ENCODE data around the gene HCRTR1.

DNA sequence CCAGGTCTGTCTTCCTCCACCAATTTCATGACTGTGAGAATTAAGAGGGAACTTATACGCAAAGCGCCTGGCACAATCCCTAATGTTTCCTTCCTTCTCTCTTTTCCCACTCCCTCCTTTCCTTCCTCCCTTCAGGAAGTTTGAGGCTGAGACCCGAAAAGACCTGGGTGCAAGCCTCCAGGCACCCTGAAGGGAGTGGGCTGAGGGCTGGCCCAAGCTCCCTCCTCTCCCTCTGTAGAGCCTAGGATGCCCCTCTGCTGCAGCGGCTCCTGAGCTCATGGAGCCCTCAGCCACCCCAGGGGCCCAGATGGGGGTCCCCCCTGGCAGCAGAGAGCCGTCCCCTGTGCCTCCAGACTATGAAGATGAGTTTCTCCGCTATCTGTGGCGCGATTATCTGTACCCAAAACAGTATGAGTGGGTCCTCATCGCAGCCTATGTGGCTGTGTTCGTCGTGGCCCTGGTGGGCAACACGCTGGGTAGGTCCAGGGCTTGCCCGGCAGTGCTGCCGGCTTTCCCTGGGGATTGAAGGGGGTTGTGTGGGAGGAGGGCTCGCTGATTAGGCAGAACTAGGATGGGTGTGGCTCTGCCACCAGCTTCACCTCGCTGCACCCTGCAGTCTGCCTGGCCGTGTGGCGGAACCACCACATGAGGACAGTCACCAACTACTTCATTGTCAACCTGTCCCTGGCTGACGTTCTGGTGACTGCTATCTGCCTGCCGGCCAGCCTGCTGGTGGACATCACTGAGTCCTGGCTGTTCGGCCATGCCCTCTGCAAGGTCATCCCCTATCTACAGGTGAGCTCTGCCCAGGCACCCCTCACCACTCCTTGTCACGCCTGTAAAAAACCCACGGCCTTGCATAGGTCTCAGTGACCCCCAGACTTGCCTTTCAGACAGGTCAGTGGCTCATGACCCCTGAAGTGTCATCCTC is 1.7 kb downstream of the HCRTR1 start:
- TF ChIP-seq POLR2A (IDR thresholded peaks at IDR 0.05; ENCODE audit: low read depth, low read length) (no peak), FOS (IDR thresholded peaks at IDR 0.05; ENCODE audit: borderline replicate concordance, insufficient read depth, low read length) (no peak), JUN (IDR thresholded peaks at IDR 0.05; ENCODE audit: borderline replicate concordance, insufficient read depth, insufficient read length, low read depth) (no peak), POLR2AphosphoS5 (IDR thresholded peaks at IDR 0.05; ENCODE audit: insufficient read depth, low read depth, low read length) (no peak)
- TF ChIP-seq, protein P1, sequence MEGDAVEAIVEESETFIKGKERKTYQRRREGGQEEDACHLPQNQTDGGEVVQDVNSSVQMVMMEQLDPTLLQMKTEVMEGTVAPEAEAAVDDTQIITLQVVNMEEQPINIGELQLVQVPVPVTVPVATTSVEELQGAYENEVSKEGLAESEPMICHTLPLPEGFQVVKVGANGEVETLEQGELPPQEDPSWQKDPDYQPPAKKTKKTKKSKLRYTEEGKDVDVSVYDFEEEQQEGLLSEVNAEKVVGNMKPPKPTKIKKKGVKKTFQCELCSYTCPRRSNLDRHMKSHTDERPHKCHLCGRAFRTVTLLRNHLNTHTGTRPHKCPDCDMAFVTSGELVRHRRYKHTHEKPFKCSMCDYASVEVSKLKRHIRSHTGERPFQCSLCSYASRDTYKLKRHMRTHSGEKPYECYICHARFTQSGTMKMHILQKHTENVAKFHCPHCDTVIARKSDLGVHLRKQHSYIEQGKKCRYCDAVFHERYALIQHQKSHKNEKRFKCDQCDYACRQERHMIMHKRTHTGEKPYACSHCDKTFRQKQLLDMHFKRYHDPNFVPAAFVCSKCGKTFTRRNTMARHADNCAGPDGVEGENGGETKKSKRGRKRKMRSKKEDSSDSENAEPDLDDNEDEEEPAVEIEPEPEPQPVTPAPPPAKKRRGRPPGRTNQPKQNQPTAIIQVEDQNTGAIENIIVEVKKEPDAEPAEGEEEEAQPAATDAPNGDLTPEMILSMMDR (IDR thresholded peaks at IDR 0.05; ENCODE audit: extremely low read depth in 1 of 2, insufficient read depth in 1 of 2, low read depth in 1 of 2, low read length in 2 of 2), result no peak
- TF ChIP-seq, protein P2, sequence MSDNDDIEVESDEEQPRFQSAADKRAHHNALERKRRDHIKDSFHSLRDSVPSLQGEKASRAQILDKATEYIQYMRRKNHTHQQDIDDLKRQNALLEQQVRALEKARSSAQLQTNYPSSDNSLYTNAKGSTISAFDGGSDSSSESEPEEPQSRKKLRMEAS (IDR thresholded peaks at IDR 0.05; ENCODE audit: insufficient read depth, insufficient read length), result no peak

All from endothelial cell of umbilical vein (primary cell).